SJSA1 (cell line): ENCODE results near the gene PAX5. TPM values are rescaled to one million over a fixed set of nuclear protein-coding genes. Genes with fewer than 3 reads are reported as not detected.

Experiments
- DNase-seq, 2 experiments: peaks; one replicate each; pipeline ENCODE4 v3.0.0-alpha.2; 2015 to 2020; ENCODE audit warnings: low spot score in 2 of 2, low read depth in 1 of 2
- H3K27ac ChIP-seq: fragments of 250-450 bp; sonication (Bioruptor Pico); 2 replicates; pipeline ENCODE4 v1.5.1; 2020; ENCODE audit warnings: mild to moderate bottlenecking, moderate library complexity
- H3K27me3 ChIP-seq: fragments of 250-450 bp; sonication (Bioruptor Pico); replicated peaks from 2 replicates; pipeline ENCODE4 v1.5.1; 2020; ENCODE audit warnings: mild to moderate bottlenecking, moderate library complexity
- H3K36me3 ChIP-seq: fragments of 250-450 bp; sonication (Bioruptor Pico); 2 replicates; pipeline ENCODE4 v1.5.1; 2020; ENCODE audit warnings: mild to moderate bottlenecking
- H3K4me1 ChIP-seq: fragments of 250-450 bp; sonication (Bioruptor Pico); replicated peaks from 2 replicates; pipeline ENCODE4 v1.6.1; 2021; ENCODE audit warnings: mild to moderate bottlenecking
- H3K4me3 ChIP-seq: fragments of 250-450 bp; sonication (Bioruptor Pico); 2 replicates; pipeline ENCODE4 v1.5.1; 2020; ENCODE audit warnings: mild to moderate bottlenecking
- H3K9me3 ChIP-seq: fragments of 250-450 bp; sonication (Bioruptor Pico); replicated peaks from 2 replicates; pipeline ENCODE4 v1.5.1; 2020; ENCODE audit warnings: mild to moderate bottlenecking
- total RNA-seq: library from RNA; depleted of rRNA; stranded (reverse); fragments of >200 nt; shearing (Covaris generic); gene quantifications from 2 replicates; pipeline ENCODE4 v1.2.3, GENCODE V29; 2014

The PAX5 gene
- total RNA-seq, 1 experiment from 2014 or later, result not detected

GRCh38 chr9:36818965-36819870, 214.8 kb downstream of the PAX5 start:
- Histone ChIP-seq H3K4me3 (no peak overlapping the region), H3K4me1 (no peaks in the 10 kb centered on the region), H3K36me3 (no peaks in the 10 kb centered on the region), H3K9me3 (no peaks in the 10 kb centered on the region), H3K27ac (no peak overlapping the region), H3K27me3 (peaks cover 10% of the 10 kb centered on the region)
- DNase-seq, result no peak

- H3K27me3 ChIP-seq, result peaks cover 10% of the 10 kb centered on the region
- H3K36me3 ChIP-seq, result no peaks in the 10 kb centered on the region
- no peak overlapping the region for H3K4me3 ChIP-seq
- H3K27ac ChIP-seq, result no peak overlapping the region
- no peaks in the 10 kb centered on the region for H3K9me3 ChIP-seq
- H3K4me1 ChIP-seq, result no peaks in the 10 kb centered on the region
- no peak for DNase-seq
Measured at GRCh38 chr9:36818242-36818938, 215.7 kb downstream of the PAX5 start.

GRCh38 chr9:36817160-36817834, 216.8 kb downstream of the PAX5 start:
- H3K27me3 ChIP-seq, result peaks cover 10% of the 10 kb centered on the region; the same call in 1 of the 2 replicates
- H3K9me3 ChIP-seq, result no peaks in the 10 kb centered on the region
- H3K27ac ChIP-seq, result no peak overlapping the region
- H3K4me1 ChIP-seq, result no peaks in the 10 kb centered on the region
- H3K36me3 ChIP-seq, result no peaks in the 10 kb centered on the region
- no peak overlapping the region for H3K4me3 ChIP-seq
- DNase-seq, result no peak

GRCh38 chr9:36816371-36816770, 217.7 kb downstream of the PAX5 start:
- DNase-seq, result no peak
- H3K4me3 ChIP-seq, result no peak overlapping the region
- no peaks in the 10 kb centered on the region for H3K9me3 ChIP-seq
- H3K27me3 ChIP-seq, result peaks cover 6% of the 10 kb centered on the region; the same call in 1 of the 2 replicates
- H3K27ac ChIP-seq, result no peak overlapping the region
- H3K36me3 ChIP-seq, result no peaks in the 10 kb centered on the region
- no peaks in the 10 kb centered on the region for H3K4me1 ChIP-seq

GRCh38 chr9:36815566-36816348, 218.3 kb downstream of the PAX5 start:
- Histone ChIP-seq H3K36me3 (no peaks in the 10 kb centered on the region), H3K9me3 (no peaks in the 10 kb centered on the region), H3K4me3 (no peak overlapping the region), H3K27me3 (peaks cover 6% of the 10 kb centered on the region; the same call in 1 of the 2 replicates), H3K27ac (no peak overlapping the region), H3K4me1 (no peaks in the 10 kb centered on the region)
- no peak for DNase-seq

GRCh38 chr9:36815023-36815422, 219.0 kb downstream of the PAX5 start:
- H3K4me1 ChIP-seq, result no peaks in the 10 kb centered on the region
- H3K4me3 ChIP-seq, result no peak overlapping the region
- H3K27ac ChIP-seq, result no peak overlapping the region
- no peak for DNase-seq
- no peaks in the 10 kb centered on the region for H3K9me3 ChIP-seq
- H3K27me3 ChIP-seq, result peaks cover 2% of the 10 kb centered on the region; the same call in 1 of the 2 replicates
- H3K36me3 ChIP-seq, result no peaks in the 10 kb centered on the region

GRCh38 chr9:36813154-36813553, 220.9 kb downstream of the PAX5 start:
- no peak for DNase-seq

GRCh38 chr9:36812556-36812955, 221.5 kb downstream of the PAX5 start:
- no peaks in the 10 kb centered on the region for H3K27me3 ChIP-seq
- DNase-seq, result no peak
- no peak overlapping the region for H3K27ac ChIP-seq
- no peaks in the 10 kb centered on the region for H3K4me1 ChIP-seq
- no peaks in the 10 kb centered on the region for H3K36me3 ChIP-seq
- H3K4me3 ChIP-seq, result no peak overlapping the region
- no peaks in the 10 kb centered on the region for H3K9me3 ChIP-seq

More at GRCh38 chr9:36813154-36813553, 220.9 kb downstream of the PAX5 start:
- no peak overlapping the region for H3K4me3 ChIP-seq
- no peaks in the 10 kb centered on the region for H3K4me1 ChIP-seq
- no peaks in the 10 kb centered on the region for H3K27me3 ChIP-seq
- no peak overlapping the region for H3K27ac ChIP-seq
- H3K36me3 ChIP-seq, result no peaks in the 10 kb centered on the region
- H3K9me3 ChIP-seq, result no peaks in the 10 kb centered on the region

GRCh38 chr9:36808251-36808650, 225.8 kb downstream of the PAX5 start:
- H3K27me3 ChIP-seq, result no peaks in the 10 kb centered on the region
- H3K27ac ChIP-seq, result no peak overlapping the region
- DNase-seq, result no peak
- H3K4me3 ChIP-seq, result no peak overlapping the region
- no peaks in the 10 kb centered on the region for H3K36me3 ChIP-seq
- no peaks in the 10 kb centered on the region for H3K4me1 ChIP-seq
- no peaks in the 10 kb centered on the region for H3K9me3 ChIP-seq

GRCh38 chr9:36803961-36804360, 230.1 kb downstream of the PAX5 start:
- no peak overlapping the region for H3K27ac ChIP-seq
- DNase-seq, result no peak
- no peak overlapping the region for H3K4me3 ChIP-seq
- no peaks in the 10 kb centered on the region for H3K9me3 ChIP-seq
- H3K36me3 ChIP-seq, result no peaks in the 10 kb centered on the region
- no peaks in the 10 kb centered on the region for H3K27me3 ChIP-seq
- no peaks in the 10 kb centered on the region; the same call in 1 of the 2 replicates for H3K4me1 ChIP-seq

- H3K4me1 ChIP-seq, result no peaks in the 10 kb centered on the region; the same call in 1 of the 2 replicates
- no peak overlapping the region for H3K27ac ChIP-seq
- H3K36me3 ChIP-seq, result no peaks in the 10 kb centered on the region
- no peaks in the 10 kb centered on the region for H3K9me3 ChIP-seq
- no peaks in the 10 kb centered on the region for H3K27me3 ChIP-seq
- DNase-seq, result peak; percentile 14 to 51
- no peak overlapping the region for H3K4me3 ChIP-seq
Measured at GRCh38 chr9:36802201-36802920, 231.7 kb downstream of the PAX5 start.

- Histone ChIP-seq H3K4me3 (no peak overlapping the region), H3K9me3 (no peaks in the 10 kb centered on the region), H3K27ac (no peak overlapping the region), H3K27me3 (no peaks in the 10 kb centered on the region), H3K36me3 (no peaks in the 10 kb centered on the region), H3K4me1 (no peaks in the 10 kb centered on the region; the same call in 1 of the 2 replicates)
- DNase-seq, result no peak
Measured at GRCh38 chr9:36800455-36800854, 233.6 kb downstream of the PAX5 start.
